ENCODE results near the gene KRTAP21-3. TPM values are rescaled to one million over a fixed set of nuclear protein-coding genes. Genes with fewer than 3 reads are reported as not detected.
"Not testable (repeated sequence)": the region's sequence is repeated elsewhere in the genome, so short reads cannot be mapped to it uniquely, and the experiment has no call there.

KRTAP21-3 gene
- total RNA-seq, 1 experiment from 2014 or later, result not detected

DNA sequence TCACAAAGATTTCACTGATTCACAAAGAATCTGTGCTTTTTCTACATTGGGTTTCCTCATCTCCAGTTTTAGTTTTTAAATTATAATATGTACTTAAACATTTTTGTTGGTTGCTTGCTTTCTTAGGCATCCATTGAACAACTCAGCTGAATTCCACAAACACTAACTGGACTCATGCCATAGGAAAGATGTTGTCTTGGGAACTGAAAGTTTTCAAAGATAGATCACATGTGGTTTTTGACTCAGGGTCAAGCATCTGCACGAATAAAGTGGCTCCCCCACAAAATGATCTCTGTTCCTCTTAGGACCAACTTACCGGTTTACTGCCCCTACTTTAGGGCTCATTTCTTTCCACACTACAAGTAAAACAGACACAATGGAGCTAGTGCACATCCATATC lies 39.7 kb upstream of the KRTAP21-3 start:
- ATAC-seq (no peak), DNase-seq (ENCODE audit: low read depth, low spot score) (no peak)
- ChIA-PET POLR2A (no interaction called here), CTCF (no interaction called here)
- BruUV-seq (replicated peaks), result no TSS peak
- intact Hi-C loops (cut with micrococcal nuclease; ENCODE audit: unreplicated experiment) (no loop called here), in situ Hi-C loops (cut with HindIII; ENCODE audit: low pct_unique_long_range_greater_than_20kb, low sequenced_read_pairs) (no loop called here)
- H3K36me3 ChIP-seq (ENCODE audit: control insufficient read depth, insufficient read depth, low read length), result no peaks in the 10 kb centered on the region
- H3K9me3 ChIP-seq (ENCODE audit: control insufficient read depth, insufficient read depth, low read depth, low read length), result no peaks in the 10 kb centered on the region
- H3K4me1 ChIP-seq (ENCODE audit: control insufficient read depth, insufficient read depth, low read length), result no peaks in the 10 kb centered on the region
- no peak overlapping the region for H3K27ac ChIP-seq (ENCODE audit: low read length)
- no peaks in the 10 kb centered on the region for H3K27me3 ChIP-seq (ENCODE audit: control insufficient read depth, insufficient read depth, low read length)
- H3K4me3 ChIP-seq (ENCODE audit: low read depth in 2 of 2, low read length in 2 of 2), result no peak overlapping the region
- TF ChIP-seq, protein P1, sequence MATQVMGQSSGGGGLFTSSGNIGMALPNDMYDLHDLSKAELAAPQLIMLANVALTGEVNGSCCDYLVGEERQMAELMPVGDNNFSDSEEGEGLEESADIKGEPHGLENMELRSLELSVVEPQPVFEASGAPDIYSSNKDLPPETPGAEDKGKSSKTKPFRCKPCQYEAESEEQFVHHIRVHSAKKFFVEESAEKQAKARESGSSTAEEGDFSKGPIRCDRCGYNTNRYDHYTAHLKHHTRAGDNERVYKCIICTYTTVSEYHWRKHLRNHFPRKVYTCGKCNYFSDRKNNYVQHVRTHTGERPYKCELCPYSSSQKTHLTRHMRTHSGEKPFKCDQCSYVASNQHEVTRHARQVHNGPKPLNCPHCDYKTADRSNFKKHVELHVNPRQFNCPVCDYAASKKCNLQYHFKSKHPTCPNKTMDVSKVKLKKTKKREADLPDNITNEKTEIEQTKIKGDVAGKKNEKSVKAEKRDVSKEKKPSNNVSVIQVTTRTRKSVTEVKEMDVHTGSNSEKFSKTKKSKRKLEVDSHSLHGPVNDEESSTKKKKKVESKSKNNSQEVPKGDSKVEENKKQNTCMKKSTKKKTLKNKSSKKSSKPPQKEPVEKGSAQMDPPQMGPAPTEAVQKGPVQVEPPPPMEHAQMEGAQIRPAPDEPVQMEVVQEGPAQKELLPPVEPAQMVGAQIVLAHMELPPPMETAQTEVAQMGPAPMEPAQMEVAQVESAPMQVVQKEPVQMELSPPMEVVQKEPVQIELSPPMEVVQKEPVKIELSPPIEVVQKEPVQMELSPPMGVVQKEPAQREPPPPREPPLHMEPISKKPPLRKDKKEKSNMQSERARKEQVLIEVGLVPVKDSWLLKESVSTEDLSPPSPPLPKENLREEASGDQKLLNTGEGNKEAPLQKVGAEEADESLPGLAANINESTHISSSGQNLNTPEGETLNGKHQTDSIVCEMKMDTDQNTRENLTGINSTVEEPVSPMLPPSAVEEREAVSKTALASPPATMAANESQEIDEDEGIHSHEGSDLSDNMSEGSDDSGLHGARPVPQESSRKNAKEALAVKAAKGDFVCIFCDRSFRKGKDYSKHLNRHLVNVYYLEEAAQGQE (IDR thresholded peaks at IDR 0.05; ENCODE audit: insufficient read depth in 1 of 2, low read depth in 2 of 2, low read length in 1 of 2), result no peak
- no peak for TF ChIP-seq SIN3A (IDR thresholded peaks at IDR 0.05; ENCODE audit: borderline replicate concordance, insufficient read depth, low read depth, low read length)
- no peak for TF ChIP-seq POLR2AphosphoS5 (IDR thresholded peaks at IDR 0.05; ENCODE audit: low read depth, low read length)
- TF ChIP-seq CTCF (IDR thresholded peaks at IDR 0.05), result no peak
- TF ChIP-seq TCF7L2 (IDR thresholded peaks at IDR 0.05; ENCODE audit: low read depth, low read length), result no peak

DNA sequence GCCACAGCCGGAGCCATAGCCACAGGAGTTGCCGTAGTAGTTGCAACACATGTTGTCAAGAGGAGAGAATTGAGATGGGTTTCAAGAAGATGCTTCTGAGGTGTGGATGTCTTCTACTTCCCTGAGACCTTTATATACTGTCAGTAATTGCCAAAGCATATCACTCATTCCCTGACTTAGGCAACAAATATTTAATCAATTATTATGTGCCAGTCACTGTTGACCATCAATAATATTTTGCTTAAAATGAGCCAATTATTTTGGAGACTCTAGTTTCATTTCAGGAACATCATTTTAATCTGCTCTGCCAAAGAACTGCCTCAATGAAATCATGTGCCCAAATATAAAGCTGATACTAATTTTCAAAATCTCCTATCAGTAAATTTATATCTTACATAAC lies 36.8 kb upstream of the KRTAP21-3 start, which contains the start of gene KRTAP21-1:
Gene KRTAP21-1 (minus strand): TSS at position 101 of the 400 bp plus-strand sequence. CDS start 50 bp downstream, at position 51.
- H3K27me3 ChIP-seq (ENCODE audit: control insufficient read depth, insufficient read depth, low read length); POLR2A ChIA-PET; H3K9me3 ChIP-seq (ENCODE audit: control insufficient read depth, insufficient read depth, low read depth, low read length); intact Hi-C loops (cut with micrococcal nuclease; ENCODE audit: unreplicated experiment); DNase-seq (ENCODE audit: low read depth, low spot score); ATAC-seq; CTCF ChIA-PET; H3K4me1 ChIP-seq (ENCODE audit: control insufficient read depth, insufficient read depth, low read length); BruUV-seq (replicated peaks); in situ Hi-C loops (cut with HindIII; ENCODE audit: low pct_unique_long_range_greater_than_20kb, low sequenced_read_pairs); H3K27ac ChIP-seq (ENCODE audit: low read length); H3K36me3 ChIP-seq (ENCODE audit: control insufficient read depth, insufficient read depth, low read length); H3K4me3 ChIP-seq (ENCODE audit: low read depth in 2 of 2, low read length in 2 of 2): not testable (repeated sequence)

GRCh38 chr21:30747159-30747558 lies 28.6 kb upstream of the KRTAP21-3 start, which contains the start of gene KRTAP21-2:
Gene KRTAP21-2 (minus strand): TSS chr21:30747259. CDS start chr21:30747202, 57 bp downstream.
- no TSS peak for BruUV-seq (replicated peaks)
- ATAC-seq, result no peak
- POLR2A ChIA-PET, result no interaction called here

More at GRCh38 chr21:30747159-30747558, 28.6 kb upstream of the KRTAP21-3 start, which contains the start of gene KRTAP21-2:
- Histone ChIP-seq H3K4me1 (ENCODE audit: control insufficient read depth, insufficient read depth, low read length) (no peaks in the 10 kb centered on the region), H3K36me3 (ENCODE audit: control insufficient read depth, insufficient read depth, low read length) (no peaks in the 10 kb centered on the region), H3K9me3 (ENCODE audit: control insufficient read depth, insufficient read depth, low read depth, low read length) (no peaks in the 10 kb centered on the region), H3K27ac (ENCODE audit: low read length) (no peak within 1 kb of the TSS), H3K4me3 (ENCODE audit: low read depth in 2 of 2, low read length in 2 of 2) (no peak within 1 kb of the TSS), H3K27me3 (ENCODE audit: control insufficient read depth, insufficient read depth, low read length) (no peaks in the 10 kb centered on the region)
- CTCF ChIA-PET, result no interaction called here
- TF ChIP-seq SIN3A (IDR thresholded peaks at IDR 0.05; ENCODE audit: borderline replicate concordance, insufficient read depth, low read depth, low read length) (no peak), CTCF (IDR thresholded peaks at IDR 0.05) (no peak), TCF7L2 (IDR thresholded peaks at IDR 0.05; ENCODE audit: low read depth, low read length) (no peak), POLR2AphosphoS5 (IDR thresholded peaks at IDR 0.05; ENCODE audit: low read depth, low read length) (no peak)
- TF ChIP-seq, protein P1 (IDR thresholded peaks at IDR 0.05; ENCODE audit: insufficient read depth in 1 of 2, low read depth in 2 of 2, low read length in 1 of 2), result no peak
- DNase-seq (ENCODE audit: low read depth, low spot score), result no peak
- intact Hi-C loops (cut with micrococcal nuclease; ENCODE audit: unreplicated experiment) (no loop called here), in situ Hi-C loops (cut with HindIII; ENCODE audit: low pct_unique_long_range_greater_than_20kb, low sequenced_read_pairs) (no loop called here)

Data from Panc1 (cell line).